HG03108 (cell line): ENCODE data around the gene GAB2.
"Not testable (repeated sequence)": the region's sequence is repeated elsewhere in the genome, so short reads cannot be mapped to it uniquely, and the experiment has no call there.

Experiments used
- ATAC-seq: cut with Tn5 transposase; IDR thresholded peaks from one replicate; pipeline ENCODE4 v1.9.1; 2021; ENCODE audit warnings: moderate library complexity; ENCODE audit not compliant: unreplicated experiment

GAB2 gene, protein sequence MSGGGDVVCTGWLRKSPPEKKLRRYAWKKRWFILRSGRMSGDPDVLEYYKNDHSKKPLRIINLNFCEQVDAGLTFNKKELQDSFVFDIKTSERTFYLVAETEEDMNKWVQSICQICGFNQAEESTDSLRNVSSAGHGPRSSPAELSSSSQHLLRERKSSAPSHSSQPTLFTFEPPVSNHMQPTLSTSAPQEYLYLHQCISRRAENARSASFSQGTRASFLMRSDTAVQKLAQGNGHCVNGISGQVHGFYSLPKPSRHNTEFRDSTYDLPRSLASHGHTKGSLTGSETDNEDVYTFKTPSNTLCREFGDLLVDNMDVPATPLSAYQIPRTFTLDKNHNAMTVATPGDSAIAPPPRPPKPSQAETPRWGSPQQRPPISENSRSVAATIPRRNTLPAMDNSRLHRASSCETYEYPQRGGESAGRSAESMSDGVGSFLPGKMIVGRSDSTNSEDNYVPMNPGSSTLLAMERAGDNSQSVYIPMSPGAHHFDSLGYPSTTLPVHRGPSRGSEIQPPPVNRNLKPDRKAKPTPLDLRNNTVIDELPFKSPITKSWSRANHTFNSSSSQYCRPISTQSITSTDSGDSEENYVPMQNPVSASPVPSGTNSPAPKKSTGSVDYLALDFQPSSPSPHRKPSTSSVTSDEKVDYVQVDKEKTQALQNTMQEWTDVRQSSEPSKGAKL

DNA sequence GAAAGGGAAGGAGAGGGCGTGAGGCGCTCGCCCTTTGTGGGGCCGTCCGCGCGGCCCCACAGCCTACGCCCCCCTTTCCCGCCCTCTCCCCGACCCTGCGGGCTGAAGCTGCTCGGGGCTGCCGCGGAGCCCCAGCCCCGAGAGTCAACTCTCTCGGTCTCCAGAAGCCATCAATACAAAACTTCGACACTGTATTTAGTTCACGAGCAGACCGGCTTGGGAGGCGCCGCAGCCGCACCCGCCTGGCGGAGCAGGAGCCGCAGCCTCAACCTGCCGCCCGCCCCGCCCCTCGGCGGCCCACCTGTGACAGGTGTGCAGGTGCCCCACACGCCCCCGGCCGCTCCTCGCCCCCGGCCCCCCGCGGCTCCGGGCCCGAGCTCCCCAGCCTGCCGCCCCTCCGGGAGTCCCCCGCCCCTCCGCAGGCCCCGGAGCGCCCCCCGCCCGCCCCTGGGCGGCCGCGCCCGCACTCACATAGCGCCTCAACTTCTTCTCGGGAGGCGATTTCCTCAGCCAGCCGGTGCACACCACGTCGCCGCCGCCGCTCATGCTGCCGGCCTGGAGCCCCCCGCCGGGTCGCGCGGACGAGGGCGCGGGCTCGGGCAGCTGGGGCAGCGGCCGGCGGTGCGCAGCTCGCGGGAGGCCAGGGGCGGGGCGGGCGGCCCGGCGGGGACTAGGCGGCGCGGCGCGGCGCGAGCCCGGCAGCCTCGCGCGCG lies at the start of gene GAB2:
Gene GAB2, minus strand, starts transcription at position 646 of the 713 bp plus-strand sequence. Its CDS starts 100 bp downstream, at position 546.
- peak; percentile 5 for ATAC-seq

DNA sequence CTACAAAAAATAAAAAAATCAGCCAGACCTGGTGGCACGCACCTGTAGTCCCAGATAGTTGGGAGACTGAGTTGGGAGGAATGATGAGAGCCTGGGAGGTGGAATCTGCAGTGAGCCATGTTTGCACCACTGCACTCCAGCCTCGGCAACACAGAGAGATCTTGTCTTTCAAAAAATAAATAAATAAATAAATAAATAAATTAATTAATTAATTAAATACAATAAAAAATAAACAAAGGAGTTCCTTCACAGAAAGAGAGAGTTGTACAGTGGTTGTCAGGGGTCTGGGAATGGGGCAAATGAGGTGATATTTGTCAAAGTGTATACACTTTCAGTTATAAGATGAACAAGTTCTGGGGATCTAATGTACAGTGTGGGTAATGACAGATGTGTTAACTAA lies 49.8 kb upstream of the GAB2 start:
- no peak for ATAC-seq

DNA sequence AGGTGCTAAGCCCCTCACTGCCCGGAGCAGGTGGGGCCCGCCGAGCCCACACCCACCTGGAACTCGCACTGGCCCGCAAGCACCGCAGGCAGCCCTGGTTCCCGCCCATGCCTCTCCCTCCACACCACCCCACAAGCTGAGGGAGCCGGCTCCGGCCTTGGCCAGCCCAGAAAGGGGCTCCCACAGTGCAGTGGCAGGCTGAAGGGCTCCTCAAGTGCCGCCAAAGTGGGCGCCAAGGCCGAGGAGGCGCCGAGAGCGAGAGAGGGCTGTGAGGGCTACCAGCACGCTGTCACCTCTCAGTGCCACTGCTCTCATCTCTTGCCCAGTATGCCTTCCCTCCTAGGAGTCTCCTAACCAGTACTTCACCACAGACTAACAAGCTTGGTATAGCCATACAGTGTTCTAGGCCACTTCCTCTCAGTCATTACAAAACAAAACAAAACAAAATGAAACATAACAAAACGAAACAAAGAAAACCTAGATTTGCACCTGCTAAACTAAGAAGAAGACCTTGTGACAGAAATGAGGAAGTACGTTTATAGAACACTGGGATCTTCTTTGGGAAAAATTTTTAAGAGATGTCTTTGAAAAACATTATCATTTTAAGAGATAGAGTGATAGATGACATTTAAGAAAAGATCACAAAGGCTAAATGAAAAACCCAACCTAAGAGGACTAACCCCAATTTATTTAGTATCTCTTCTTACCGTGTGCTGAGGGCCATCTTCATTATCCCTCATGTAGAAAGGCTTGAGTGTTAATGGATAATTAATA lies 47.7 kb upstream of the GAB2 start:
- ATAC-seq = peak; percentile 99

DNA sequence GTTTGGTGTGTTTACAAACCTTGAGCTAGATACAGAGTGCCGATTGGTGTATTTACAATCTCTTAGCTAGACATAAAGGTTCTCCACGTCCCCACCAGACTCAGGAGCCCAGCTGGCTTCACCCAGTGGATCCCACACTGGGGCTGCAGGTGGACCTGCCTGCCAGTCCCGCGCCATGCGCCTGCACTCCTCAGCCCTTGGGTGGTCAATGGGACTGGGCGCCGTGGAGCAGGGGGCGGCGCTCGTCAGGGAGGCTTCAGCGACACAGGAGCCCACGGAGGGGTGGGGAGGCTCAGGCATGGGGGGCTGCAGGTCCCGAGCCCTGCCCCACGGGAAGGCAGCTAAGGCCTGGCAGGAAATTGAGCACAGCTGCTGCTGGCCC lies 47.2 kb upstream of the GAB2 start:
- ATAC-seq = not testable (repeated sequence)

DNA sequence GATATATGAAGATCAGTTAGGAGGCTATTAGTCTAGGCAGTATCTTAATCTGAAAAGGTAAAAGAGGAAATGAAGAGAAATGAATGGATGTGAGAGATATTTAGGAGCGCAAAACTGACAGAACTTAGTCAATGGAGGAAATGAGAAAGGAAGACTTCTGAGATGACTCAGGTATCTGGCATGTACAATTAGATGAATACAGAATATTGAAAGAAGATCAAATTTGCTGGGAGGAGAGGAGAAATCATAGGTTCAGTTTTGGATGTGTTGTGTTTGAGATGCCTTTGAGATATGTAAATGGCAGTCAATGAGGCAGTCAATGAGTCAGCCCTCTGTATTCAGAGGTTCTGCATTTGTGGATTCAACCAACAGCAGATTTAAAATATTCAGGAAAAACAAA lies 42.9 kb upstream of the GAB2 start:
- no peak for ATAC-seq

DNA sequence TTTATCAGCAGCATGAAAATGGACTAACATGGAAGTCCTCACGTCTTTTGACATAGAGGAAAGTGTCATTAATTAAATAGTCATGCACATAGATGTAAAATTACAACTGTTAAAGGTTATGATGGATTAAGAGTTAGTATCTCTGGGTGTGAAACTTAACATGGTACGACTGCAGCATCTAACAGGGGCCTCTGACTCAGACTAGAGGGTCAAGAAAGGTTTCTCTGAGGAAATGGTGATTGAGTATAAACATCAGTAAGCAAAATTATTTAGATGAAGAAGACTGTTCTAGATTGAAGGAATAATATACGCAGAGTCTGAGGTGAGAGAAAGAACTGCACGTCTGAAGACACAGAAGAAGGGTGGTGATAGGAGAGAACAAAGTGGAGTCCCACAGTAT lies 42.1 kb upstream of the GAB2 start:
- no peak for ATAC-seq

DNA sequence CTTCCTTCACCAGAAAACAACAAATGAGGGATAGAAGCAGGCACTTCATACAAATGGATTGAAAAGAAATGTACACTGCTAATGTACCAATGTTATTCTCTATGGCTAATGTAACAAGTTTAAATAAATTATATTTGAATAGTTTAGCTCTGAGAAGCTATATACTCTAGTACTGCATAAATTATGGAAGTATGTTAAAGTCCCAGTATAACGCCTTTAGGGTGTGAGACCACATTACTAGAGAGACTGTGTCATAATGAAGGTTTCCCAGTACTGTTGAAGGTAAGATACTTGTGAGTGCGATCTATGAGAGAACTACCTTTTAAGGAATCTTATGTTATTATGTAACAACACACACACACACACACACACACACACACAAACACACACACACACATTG lies 39.8 kb upstream of the GAB2 start:
- ATAC-seq = no peak

DNA sequence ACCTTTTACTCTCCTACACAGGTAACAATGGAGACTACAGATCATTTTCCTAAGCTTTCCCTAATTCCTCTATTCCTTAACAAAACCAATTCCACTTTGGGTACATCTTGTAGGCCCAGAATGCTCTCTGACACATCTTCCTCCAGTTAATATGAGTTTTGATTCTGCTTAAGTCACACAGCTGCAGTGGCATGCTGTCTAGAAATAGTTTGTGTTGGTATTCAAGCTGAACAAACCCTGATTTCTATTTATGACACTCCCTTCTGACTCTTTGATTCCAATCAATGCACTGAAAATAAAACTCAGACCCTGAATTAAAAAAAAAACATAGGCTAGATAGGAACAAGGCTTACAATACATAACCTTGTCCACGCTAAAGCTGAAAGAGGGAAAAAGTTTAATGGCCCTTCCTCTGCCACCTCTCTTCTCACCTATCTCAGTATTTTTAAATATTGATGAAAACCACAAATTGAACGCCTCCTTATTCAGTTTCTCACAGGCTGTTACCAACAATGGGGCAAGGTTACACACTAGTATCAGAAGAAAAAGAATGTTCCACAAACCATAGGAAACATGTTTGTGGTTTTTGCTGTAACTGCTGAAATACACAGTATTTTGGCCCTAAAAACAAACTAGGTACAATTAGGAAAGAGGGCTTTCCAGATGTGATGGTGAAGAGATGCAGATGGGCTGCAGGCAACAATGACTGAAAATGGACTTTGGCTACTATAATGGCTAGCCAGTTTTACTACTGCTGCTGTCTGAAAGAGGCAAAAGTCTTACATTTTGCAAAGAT lies 35.7 kb upstream of the GAB2 start:
- ATAC-seq = no peak

DNA sequence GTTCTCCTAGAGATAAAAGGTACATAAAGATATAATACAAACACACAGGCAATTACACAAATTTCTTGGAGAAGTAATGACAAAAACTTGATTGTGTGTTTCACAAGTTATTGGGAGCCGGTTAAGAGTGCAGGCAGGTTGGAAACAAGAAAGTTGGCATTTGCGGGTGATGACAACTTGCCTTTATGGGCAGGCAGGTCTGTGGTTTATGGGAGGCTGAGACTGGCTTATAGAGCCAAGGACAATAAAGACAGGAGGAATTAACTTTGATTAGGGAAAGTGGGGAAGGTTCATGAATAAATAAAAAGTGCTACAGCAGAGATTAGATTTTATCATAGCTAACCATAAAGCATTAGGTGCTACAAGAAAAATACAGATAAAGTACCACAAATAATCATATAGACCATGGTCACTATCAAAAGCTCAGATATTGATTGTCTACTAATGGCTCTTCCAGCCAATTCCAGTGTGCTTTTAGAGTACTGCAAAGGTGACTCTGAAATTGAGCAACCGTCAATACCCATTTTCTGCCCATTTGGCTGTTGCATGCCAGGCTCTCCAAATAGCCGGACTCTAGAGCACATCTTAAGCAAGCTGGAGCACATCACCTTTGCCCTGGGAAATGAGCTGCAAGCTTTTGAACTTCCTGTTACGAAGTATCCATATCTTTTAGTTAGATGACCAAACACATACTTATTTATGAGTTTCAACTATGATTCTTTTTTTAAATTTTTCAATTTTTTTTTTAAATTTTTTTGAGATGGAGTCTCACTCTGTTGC lies 33.9 kb upstream of the GAB2 start:
- no peak for ATAC-seq

DNA sequence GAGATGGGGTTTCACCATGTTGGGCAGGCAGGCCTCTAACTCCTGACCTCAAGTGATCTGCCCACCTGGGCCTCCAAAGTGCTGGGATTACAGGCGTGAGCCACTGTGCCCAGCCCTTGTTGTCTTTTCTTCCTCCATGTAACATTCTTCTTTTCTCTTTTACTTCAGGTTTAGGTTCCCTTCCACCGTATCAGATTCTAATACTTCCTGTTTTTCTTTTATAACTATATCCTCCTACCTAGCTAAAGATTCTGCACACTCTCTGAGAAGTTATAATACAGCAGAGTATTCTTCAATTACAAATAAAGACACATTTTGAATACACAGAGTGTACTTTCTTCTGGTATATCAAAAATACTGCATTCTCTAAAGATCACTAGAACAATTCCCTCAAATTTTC lies 33.2 kb upstream of the GAB2 start:
- no peak for ATAC-seq

DNA sequence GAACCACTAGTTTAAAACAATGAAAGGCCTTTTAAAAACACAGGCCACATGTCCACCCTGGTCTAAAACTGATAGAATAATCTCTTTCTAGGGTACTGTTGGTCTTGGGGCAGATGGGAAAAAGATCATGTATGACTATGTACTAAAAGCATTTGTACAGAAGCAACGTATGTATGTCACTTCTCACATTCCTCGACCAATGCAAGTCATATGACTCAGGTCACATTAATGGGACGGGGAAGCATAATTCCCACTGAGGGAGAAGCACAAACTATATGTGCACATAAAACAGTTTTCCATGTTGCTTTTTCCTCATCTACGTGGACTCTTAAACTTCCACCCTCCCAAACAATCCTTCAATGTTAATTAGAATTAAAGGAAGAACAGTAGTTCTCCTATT lies 32.2 kb upstream of the GAB2 start:
- ATAC-seq = no peak

DNA sequence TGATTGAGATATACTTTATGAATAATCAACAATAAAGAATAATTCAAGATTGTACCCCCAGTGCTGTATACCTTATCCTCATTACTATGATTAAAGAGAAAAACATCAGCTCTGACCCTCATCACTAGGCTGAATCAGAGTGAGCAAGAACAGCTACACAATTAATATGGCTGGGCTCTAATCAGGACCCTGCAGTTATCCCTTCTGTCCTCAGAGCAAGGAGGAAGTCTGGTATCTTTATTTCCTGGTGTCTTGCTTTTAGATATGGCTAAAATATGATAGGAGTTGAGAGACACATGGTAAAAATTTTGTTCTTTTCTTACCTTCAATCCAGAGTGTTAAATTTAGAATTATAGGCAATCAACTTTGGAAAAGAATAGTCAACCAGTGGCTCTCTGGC lies 28.6 kb upstream of the GAB2 start:
- ATAC-seq = no peak

DNA sequence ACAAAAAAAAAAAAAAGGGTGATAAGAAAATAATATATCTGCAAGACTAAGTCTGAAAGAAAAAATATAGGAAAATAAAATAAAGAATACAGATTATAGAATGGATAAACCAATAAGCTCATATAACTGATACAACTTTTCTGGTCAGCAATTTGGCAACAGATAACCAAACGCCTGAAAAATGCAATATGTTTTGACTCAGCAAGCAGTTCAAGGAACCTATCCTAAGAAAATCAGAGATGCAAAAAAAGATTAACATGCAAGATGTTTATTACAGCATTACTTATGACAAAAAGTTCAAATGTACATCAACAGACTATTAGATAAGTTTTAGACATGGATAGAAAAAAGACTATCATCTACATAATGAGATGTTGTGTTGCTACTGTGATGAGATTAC lies 27.1 kb upstream of the GAB2 start:
- ATAC-seq = no peak

DNA sequence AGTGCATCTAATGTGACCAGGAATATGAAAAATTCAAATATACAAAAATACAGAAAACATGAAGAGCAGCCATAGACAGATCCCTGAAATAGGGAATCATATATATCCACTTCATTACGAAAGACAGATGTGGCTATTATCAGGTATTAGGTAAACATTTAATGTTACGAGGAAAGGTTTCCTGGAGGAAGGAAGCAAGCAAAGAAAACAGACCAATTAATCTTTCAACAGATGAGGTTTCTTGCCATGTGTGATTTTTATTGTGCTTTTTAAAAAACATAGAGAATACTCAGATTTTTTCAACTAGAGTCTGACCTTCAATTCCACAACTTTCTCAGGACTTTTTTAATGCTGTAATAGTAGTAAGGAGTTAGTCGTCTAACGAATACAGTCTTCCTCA lies 24.3 kb upstream of the GAB2 start:
- ATAC-seq = no peak

DNA sequence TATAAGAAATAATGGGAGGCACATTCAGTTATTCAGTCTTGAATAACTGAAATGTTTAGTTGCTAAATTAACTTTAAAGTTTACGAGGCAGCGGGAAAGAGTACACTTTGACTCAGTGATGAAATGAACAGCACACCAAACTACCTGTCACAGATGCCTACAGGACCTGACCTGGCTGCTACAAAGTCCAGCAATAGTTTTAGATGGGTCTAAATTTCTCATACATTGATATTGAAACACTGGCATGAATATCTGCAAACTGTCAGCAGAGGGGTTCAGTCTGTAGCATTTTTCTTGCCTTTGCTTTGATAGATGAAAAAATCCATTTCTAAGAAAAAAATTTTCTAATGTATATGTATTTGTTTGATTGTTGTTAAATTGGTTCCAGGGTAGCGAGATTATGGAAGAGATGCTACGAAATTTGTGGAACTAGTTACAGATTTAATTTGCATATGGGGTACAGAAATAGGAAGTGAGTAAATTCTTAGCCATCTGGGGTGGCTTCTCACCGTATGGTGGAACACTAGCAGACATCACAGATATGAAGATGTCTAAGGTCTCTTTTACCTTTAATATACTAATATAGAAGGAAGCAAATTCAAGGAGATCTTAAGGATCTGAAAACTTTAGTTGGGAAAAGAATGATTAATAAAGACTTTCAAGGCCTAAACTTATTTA lies 20.8 kb upstream of the GAB2 start:
- no peak for ATAC-seq

DNA sequence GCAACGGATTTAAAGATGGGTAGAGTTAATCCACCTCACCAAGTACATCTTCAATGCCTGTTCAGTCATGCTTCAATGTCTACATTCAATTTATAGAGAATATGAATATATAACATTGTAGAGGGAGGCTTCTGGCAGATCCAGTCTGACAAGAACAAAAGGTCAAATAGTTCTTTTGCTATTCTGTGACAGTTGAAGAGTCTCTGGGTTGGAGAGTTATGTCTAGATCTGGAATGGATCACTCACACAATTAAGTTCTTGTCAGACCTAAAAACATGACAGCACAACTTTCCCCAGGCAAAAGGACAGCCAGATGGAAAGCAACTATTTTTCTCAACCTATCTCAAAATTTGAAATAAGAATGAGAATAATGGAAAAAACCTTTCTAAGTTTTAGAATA lies 15.3 kb upstream of the GAB2 start:
- ATAC-seq = no peak

DNA sequence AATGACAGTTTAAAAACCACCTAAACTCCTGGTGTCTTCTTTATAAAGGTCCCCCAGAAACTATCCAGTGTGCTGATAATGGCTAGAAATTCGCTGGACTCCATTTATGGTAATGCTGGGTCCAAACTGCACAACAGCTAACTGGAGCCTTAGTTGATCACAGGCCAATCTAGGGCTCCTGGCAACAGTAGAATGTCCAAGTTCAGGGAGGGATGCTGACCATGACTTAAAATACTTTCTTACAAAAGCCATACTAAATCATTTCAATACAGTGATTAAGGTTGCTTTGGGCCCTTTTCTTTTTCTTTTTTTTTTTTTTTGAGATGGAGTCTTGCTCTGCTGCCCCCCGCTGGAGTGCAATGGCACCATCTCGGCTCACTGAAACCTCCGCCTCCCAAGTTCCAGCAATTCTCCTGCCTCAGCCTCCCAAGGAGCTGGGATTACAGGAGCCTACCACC lies 14.5 kb upstream of the GAB2 start:
- ATAC-seq = no peak

DNA sequence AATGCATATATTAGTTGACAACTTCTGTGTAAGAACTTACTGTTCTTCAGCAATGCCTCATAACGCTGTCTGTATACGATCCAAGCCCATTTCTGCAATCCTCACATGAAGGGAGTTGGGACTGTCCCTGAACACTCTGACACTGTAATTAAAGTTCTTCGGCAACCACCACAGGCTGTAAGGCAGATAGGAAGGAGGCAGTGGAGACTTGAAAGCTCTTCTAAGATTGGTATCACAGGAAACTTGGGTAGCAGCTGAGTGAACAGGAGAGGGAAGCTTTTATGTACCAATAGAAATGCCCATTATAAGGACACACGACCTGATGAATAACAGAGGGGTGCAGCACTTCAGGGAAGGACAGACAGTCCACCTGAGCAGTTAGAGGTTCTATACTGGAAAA lies 12.0 kb upstream of the GAB2 start:
- ATAC-seq = no peak

DNA sequence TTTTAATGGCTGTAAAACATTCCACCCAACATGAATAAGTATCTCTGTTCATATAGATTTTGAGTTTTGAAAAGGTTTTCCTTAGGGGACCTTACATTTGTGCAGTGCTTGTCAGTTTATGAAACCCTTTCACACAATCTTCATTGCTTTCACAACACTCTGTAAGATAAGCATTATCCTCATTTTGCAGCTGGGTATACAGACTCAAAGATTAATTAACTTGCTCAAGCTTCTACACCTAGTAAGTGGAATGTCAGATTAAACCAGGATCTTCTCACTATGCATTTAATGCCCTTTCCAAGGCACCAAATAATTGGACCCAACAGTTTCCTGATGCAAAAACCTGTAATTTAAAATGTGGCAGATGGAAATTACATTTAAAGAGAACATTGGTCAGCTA lies 11.6 kb upstream of the GAB2 start:
- ATAC-seq = no peak
